Measurements from ENCODE around the gene PCDH18. TPM values are rescaled to one million over a fixed set of nuclear protein-coding genes. Genes with fewer than 3 reads are reported as not detected.

PCDH18 gene
- total and polyA plus RNA-seq, 2 donors from 2014 or later: 2.2 to 10.1 TPM

GRCh38 chr4:137530176-137530575, 2.1 kb downstream of the PCDH18 start:
- Histone ChIP-seq H3K9me3 (ENCODE audit: control insufficient read depth in 2 of 3, insufficient read depth in 1 of 3, low read length in 3 of 3) (no peaks in the 10 kb centered on the region), H3K9ac (ENCODE audit: low read length in 3 of 3) (peak overlapping the region in 2 of 3 donors; percentile 27 to 98), H3K27ac (ENCODE audit: low read depth in 2 of 2, low read length in 2 of 2) (peak overlapping the region in 1 of 2 donors; percentile 44), H3K4me1 (ENCODE audit: control insufficient read depth in 2 of 3, insufficient read depth in 2 of 3, low read depth in 1 of 3, low read length in 3 of 3) (no peaks in the 10 kb centered on the region), H3K4me3 (ENCODE audit: low read length in 3 of 3) (peak overlapping the region; percentile 52 to 99 (median 77)), H3K36me3 (ENCODE audit: control insufficient read depth in 2 of 3, insufficient read depth in 3 of 3, low read length in 3 of 3) (peaks cover 0 to 9% (median 0%) of the 10 kb centered on the region in 3 donors), H3K27me3 (ENCODE audit: control insufficient read depth, insufficient read depth, low read length) (no peaks in the 10 kb centered on the region)
- DNase-seq (no peak), FAIRE-seq (no peak)
- intact Hi-C loops (cut with DNase I): no loop called here
- no peak for TF ChIP-seq CTCF (IDR thresholded peaks at IDR 0.05; ENCODE audit: borderline replicate concordance, extremely low read depth, insufficient read depth)

GRCh38 chr4:137529432-137529831, 2.9 kb downstream of the PCDH18 start:
- TF ChIP-seq CTCF (IDR thresholded peaks at IDR 0.05; ENCODE audit: borderline replicate concordance, extremely low read depth, insufficient read depth): no peak
- peak in 1 of 5 donors; percentile 39 for DNase-seq

GRCh38 chr4:137528673-137529072, 3.6 kb downstream of the PCDH18 start:
- no peaks in the 10 kb centered on the region for H3K9me3 ChIP-seq (ENCODE audit: control insufficient read depth in 2 of 3, insufficient read depth in 1 of 3, low read length in 3 of 3)
- no peak for TF ChIP-seq CTCF (IDR thresholded peaks at IDR 0.05; ENCODE audit: borderline replicate concordance, extremely low read depth, insufficient read depth)
- no peak for FAIRE-seq
- peak in 1 of 5 donors; percentile 26 for DNase-seq
- peak overlapping the region in 1 of 3 donors; percentile 98 for H3K9ac ChIP-seq (ENCODE audit: low read length in 3 of 3)
- no peaks in the 10 kb centered on the region for H3K27me3 ChIP-seq (ENCODE audit: control insufficient read depth, insufficient read depth, low read length)
- H3K27ac ChIP-seq (ENCODE audit: low read depth in 2 of 2, low read length in 2 of 2): no peak overlapping the region
- peak overlapping the region; percentile 2 to 99 (median 77) for H3K4me3 ChIP-seq (ENCODE audit: low read length in 3 of 3)
- H3K36me3 ChIP-seq (ENCODE audit: control insufficient read depth in 2 of 3, insufficient read depth in 3 of 3, low read length in 3 of 3): peaks cover 0 to 14% (median 0%) of the 10 kb centered on the region in 3 donors
- intact Hi-C loops (cut with DNase I): no loop called here
- no peaks in the 10 kb centered on the region for H3K4me1 ChIP-seq (ENCODE audit: control insufficient read depth in 2 of 3, insufficient read depth in 2 of 3, low read depth in 1 of 3, low read length in 3 of 3)

More at GRCh38 chr4:137529432-137529831, 2.9 kb downstream of the PCDH18 start:
- H3K36me3 ChIP-seq (ENCODE audit: control insufficient read depth in 2 of 3, insufficient read depth in 3 of 3, low read length in 3 of 3): peaks cover 0 to 11% (median 0%) of the 10 kb centered on the region in 3 donors
- intact Hi-C loops (cut with DNase I): no loop called here
- no peaks in the 10 kb centered on the region for H3K9me3 ChIP-seq (ENCODE audit: control insufficient read depth in 2 of 3, insufficient read depth in 1 of 3, low read length in 3 of 3)
- H3K27ac ChIP-seq (ENCODE audit: low read depth in 2 of 2, low read length in 2 of 2): peak overlapping the region; percentile 11 to 27
- no peaks in the 10 kb centered on the region for H3K4me1 ChIP-seq (ENCODE audit: control insufficient read depth in 2 of 3, insufficient read depth in 2 of 3, low read depth in 1 of 3, low read length in 3 of 3)
- H3K9ac ChIP-seq (ENCODE audit: low read length in 3 of 3): peak overlapping the region in 2 of 3 donors; percentile 27 to 98
- no peaks in the 10 kb centered on the region for H3K27me3 ChIP-seq (ENCODE audit: control insufficient read depth, insufficient read depth, low read length)
- no peak for FAIRE-seq
- peak overlapping the region; percentile 52 to 99 (median 77) for H3K4me3 ChIP-seq (ENCODE audit: low read length in 3 of 3)

GRCh38 chr4:137526681-137527080, 5.6 kb downstream of the PCDH18 start:
- Histone ChIP-seq H3K36me3 (ENCODE audit: control insufficient read depth in 2 of 3, insufficient read depth in 3 of 3, low read length in 3 of 3) (peaks cover 0 to 14% (median 0%) of the 10 kb centered on the region in 3 donors), H3K4me1 (ENCODE audit: control insufficient read depth in 2 of 3, insufficient read depth in 2 of 3, low read depth in 1 of 3, low read length in 3 of 3) (no peaks in the 10 kb centered on the region), H3K27me3 (ENCODE audit: control insufficient read depth, insufficient read depth, low read length) (no peaks in the 10 kb centered on the region), H3K9ac (ENCODE audit: low read length in 3 of 3) (peak overlapping the region in 1 of 3 donors; percentile 98), H3K27ac (ENCODE audit: low read depth in 2 of 2, low read length in 2 of 2) (no peak overlapping the region), H3K9me3 (ENCODE audit: control insufficient read depth in 2 of 3, insufficient read depth in 1 of 3, low read length in 3 of 3) (no peaks in the 10 kb centered on the region), H3K4me3 (ENCODE audit: low read length in 3 of 3) (peak overlapping the region in 2 of 3 donors; percentile 38 to 99)
- FAIRE-seq: no peak
- no peak for DNase-seq
- intact Hi-C loops (cut with DNase I): no loop called here
- TF ChIP-seq CTCF (IDR thresholded peaks at IDR 0.05; ENCODE audit: borderline replicate concordance, extremely low read depth, insufficient read depth): no peak

All from kidney (tissue), 14 donors.